Breast epithelium (tissue), 4 donors: ENCODE results near the gene GPR39. TPM values are rescaled to one million over a fixed set of nuclear protein-coding genes. Genes with fewer than 3 reads are reported as not detected.

ENCODE experiments used
- DNase-seq, 2 donors: peaks; one replicate each; pipeline ENCODE4 v3.0.0-alpha.2; 2019; ENCODE audit warnings: low spot score in 2 of 2
- H3K27ac ChIP-seq, 2 donors: fragments of 200-600 bp; sonication (generic) in 1 of 2; one replicate each; pipeline ENCODE4 v1.5.1; 2016 to 2019; ENCODE audit warnings: mild to moderate bottlenecking in 1 of 2
- H3K27me3 ChIP-seq, 2 donors: fragments of 200-600 bp; sonication (generic) in 1 of 2; one replicate each; pipeline versions ENCODE4 v1.5.1 to v1.6.0; 2017 to 2019; ENCODE audit warnings: control low read depth in 1 of 2, mild to moderate bottlenecking in 1 of 2
- H3K36me3 ChIP-seq: fragments of 200-600 bp; one replicate; pipeline ENCODE4 v1.5.1; 2019
- H3K4me1 ChIP-seq, 2 donors: fragments of 200-600 bp; sonication (generic); one replicate each; pipeline ENCODE4 v1.5.1; 2016 to 2019; ENCODE audit warnings: control low read depth in 1 of 2
- H3K4me3 ChIP-seq, 3 donors: fragments of 200-600 bp; sonication (generic); 1 replicate in 2 of 3; 2 replicates in 1 of 3; pipeline ENCODE4 v1.5.1; 2016 to 2019; ENCODE audit warnings: mild to moderate bottlenecking in 3 of 3, moderate library complexity in 2 of 3
- H3K9me3 ChIP-seq, 2 donors: fragments of 200-600 bp; sonication (generic) in 1 of 2; one replicate each; pipeline ENCODE4 v1.5.1; 2016 to 2019; ENCODE audit warnings: control low read depth in 1 of 2
- POLR2A ChIP-seq: fragments of 450-650 bp; IDR thresholded peaks from one replicate; pipeline ENCODE4 v1.6.1; 2016; ENCODE audit warnings: antibody characterized with exemption, mild to moderate bottlenecking, moderate library complexity
- POLR2AphosphoS5 ChIP-seq, 3 donors: sonication (generic); formaldehyde crosslinking; IDR thresholded peaks; one replicate each; pipeline ENCODE4 v1.6.1; 2017; ENCODE audit warnings: antibody characterized with exemption in 3 of 3
- intact Hi-C: fragments of 100-400 bp; cut with DNase I; formaldehyde crosslinking; loops from one replicate; pipeline ENCODE4 v1.15.1; 2023; ENCODE audit warnings: low total_unique reads
- total RNA-seq, 3 donors: library from RNA; depleted of rRNA; stranded (reverse); fragments of >200 nt; gene quantifications; one replicate each; pipeline ENCODE4 v1.1.0, GENCODE V29; 2016
- TF ChIP-seq, protein P1 (sequence below), 3 donors: fragments of 450-650 bp; IDR thresholded peaks; one replicate each; pipeline ENCODE4 v1.5.1; 2016 to 2017; ENCODE audit warnings: antibody characterized with exemption in 3 of 3, mild to moderate bottlenecking in 3 of 3, moderate library complexity in 3 of 3

GPR39 gene
- total RNA-seq, 3 donors from 2014 or later: 0.16 to 10.4 (median 8.2) TPM

DNA sequence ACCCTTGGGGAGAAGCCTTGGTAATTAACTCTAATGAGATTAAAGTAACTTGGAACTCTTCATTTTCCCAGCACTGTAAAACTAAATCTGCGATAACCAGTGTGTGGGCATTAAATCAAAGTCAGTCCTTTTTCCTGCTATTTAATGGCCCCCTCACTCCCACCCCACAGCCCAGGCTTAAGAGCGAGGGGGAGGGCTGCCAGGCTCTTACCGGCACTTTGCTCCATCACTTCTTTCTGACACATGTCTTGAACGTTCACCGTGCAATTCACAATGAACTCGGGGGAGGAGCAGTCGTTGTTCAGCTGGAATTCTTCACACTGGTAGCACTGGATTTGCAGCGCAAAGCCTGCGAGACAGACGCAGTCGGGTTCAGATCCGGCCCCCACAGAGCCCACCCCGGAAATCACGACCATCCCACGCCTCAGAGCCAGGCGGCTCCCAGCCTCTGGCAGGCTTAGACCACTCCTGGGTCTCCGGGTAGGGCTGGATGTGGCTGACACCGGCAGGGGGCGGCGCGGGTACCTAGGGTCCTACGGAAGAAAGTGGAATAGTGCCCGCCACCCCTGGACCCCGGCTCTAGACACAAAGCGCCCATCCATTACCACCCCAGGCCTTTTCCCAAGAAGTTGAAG lies 251.7 kb downstream of the GPR39 start:
- Histone ChIP-seq H3K36me3 (no peaks in the 10 kb centered on the region), H3K27me3 (peaks cover 3 to 21% of the 10 kb centered on the region in 2 donors), H3K4me1 (peaks cover 0 to 11% of the 10 kb centered on the region in 2 donors), H3K4me3 (peak overlapping the region in 2 of 3 donors; percentile 54 to 69), H3K9me3 (no peaks in the 10 kb centered on the region), H3K27ac (no peak overlapping the region)
- intact Hi-C loops: no loop called here
- DNase-seq: no peak
- no peak for TF ChIP-seq POLR2A
- TF ChIP-seq, protein P1, sequence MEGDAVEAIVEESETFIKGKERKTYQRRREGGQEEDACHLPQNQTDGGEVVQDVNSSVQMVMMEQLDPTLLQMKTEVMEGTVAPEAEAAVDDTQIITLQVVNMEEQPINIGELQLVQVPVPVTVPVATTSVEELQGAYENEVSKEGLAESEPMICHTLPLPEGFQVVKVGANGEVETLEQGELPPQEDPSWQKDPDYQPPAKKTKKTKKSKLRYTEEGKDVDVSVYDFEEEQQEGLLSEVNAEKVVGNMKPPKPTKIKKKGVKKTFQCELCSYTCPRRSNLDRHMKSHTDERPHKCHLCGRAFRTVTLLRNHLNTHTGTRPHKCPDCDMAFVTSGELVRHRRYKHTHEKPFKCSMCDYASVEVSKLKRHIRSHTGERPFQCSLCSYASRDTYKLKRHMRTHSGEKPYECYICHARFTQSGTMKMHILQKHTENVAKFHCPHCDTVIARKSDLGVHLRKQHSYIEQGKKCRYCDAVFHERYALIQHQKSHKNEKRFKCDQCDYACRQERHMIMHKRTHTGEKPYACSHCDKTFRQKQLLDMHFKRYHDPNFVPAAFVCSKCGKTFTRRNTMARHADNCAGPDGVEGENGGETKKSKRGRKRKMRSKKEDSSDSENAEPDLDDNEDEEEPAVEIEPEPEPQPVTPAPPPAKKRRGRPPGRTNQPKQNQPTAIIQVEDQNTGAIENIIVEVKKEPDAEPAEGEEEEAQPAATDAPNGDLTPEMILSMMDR (IDR thresholded peaks at IDR 0.05): no peak
- TF ChIP-seq POLR2AphosphoS5 (IDR thresholded peaks at IDR 0.05): no peak

DNA sequence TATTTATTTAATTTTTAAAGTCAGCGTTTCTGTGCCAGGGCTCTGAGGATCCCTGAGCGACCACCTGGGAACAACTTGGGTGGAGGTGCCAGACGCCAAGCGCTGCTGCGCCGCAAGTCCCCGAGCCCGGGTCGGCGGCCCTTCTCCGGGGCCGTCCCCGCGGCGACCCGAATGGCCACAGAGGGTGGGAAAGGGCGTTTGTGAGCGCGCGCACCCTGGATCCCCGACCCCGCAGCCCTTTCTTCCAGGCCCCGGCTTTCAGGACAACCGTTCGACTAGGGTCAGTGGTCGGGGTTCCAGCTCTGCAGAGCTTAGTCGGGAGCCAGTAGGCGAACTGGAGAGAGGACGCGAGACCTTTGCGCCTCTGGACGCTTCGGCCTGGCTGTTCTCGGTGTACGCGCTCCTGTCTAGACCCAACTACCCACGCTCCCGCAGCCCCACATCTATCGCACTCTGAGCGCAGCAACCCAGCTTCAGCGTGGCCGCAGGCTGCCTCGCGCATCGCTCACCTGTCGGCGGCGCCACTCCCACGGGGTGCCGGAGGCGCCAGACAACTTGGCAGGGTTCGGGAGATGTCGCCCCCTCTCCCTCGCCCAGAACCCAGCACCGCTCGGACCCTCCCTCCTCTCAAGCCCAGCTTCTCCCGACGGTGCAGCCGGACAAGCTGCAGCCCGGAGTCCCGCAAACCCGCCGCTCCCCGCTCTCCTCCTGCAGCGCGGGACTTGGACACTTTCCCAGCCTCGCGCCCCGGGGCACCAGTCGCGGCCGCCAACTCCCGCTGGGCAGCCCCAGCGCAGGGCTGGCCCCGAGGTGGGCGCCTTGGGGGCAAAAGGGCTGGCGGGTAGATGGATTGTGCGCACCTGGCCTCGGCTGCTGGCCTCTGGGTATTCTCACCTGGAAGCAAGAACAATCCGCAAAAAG lies 252.6 kb downstream of the GPR39 start:
- intact Hi-C loops: no loop called here
- no peak overlapping the region for H3K27ac ChIP-seq
- TF ChIP-seq, protein P1 (IDR thresholded peaks at IDR 0.05): no peak
- TF ChIP-seq POLR2A (no peak), POLR2AphosphoS5 (IDR thresholded peaks at IDR 0.05) (no peak)
- H3K4me3 ChIP-seq: peak overlapping the region; percentile 36 to 69 (median 54)
- no peak for DNase-seq
- H3K36me3 ChIP-seq: no peaks in the 10 kb centered on the region
- H3K4me1 ChIP-seq: peaks cover 0 to 11% of the 10 kb centered on the region in 2 donors
- no peaks in the 10 kb centered on the region for H3K9me3 ChIP-seq
- H3K27me3 ChIP-seq: peaks cover 3 to 21% of the 10 kb centered on the region in 2 donors

GRCh38 chr2:132669908-132670495 lies 253.4 kb downstream of the GPR39 start, which contains the start of gene LYPD1:
Gene LYPD1 (minus strand): TSS chr2:132670205. CDS start chr2:132669932, 273 bp downstream.
- intact Hi-C loops: no loop called here
- Histone ChIP-seq H3K36me3 (no peaks in the 10 kb centered on the region), H3K27me3 (peaks cover 3 to 21% of the 10 kb centered on the region in 2 donors), H3K4me1 (peaks cover 0 to 11% of the 10 kb centered on the region in 2 donors), H3K4me3 (peak within 1 kb of the TSS; percentile 36 to 69 (median 54)), H3K9me3 (no peaks in the 10 kb centered on the region), H3K27ac (no peak within 1 kb of the TSS)
- TF ChIP-seq POLR2A (no peak), POLR2AphosphoS5 (IDR thresholded peaks at IDR 0.05) (no peak)
- TF ChIP-seq, protein P1 (IDR thresholded peaks at IDR 0.05): no peak
- DNase-seq: no peak

DNA sequence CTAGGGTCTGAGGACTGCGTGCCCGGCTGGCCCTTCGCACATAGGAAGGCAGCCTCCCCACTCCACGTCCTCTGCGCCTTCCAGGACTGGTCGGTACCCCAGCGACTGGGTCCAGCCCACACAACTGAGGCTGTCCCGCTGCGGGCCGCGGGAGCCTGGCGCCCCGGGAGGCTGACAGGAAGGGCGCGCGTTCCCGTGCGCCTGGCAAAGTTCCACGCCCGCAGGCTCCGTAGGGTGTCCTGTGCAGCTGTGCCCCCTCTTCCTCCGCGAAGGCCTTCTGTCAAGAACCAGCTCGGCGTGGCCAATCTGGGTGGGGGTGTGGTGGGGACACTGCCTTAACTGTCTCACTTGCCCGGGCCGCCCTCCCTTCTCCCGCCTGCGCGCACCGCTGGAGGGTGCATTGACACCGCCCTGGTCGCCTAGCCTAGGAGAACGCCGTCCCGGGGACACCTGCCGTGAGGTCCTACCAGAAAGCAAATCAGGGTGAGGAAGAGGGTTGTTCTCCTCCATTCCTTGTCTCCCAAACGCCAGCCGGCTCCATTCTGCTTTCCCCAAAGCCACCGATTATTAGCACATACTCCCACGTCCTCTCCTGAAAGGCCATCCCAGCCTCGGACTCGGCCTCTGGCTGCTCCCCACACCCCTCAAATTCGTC lies 254.0 kb downstream of the GPR39 start:
- Histone ChIP-seq H3K27me3 (peaks cover 3 to 21% of the 10 kb centered on the region in 2 donors), H3K27ac (no peak overlapping the region), H3K36me3 (no peaks in the 10 kb centered on the region), H3K9me3 (no peaks in the 10 kb centered on the region), H3K4me1 (peaks cover 0 to 11% of the 10 kb centered on the region in 2 donors), H3K4me3 (peak overlapping the region; percentile 36 to 69 (median 54))
- intact Hi-C loops: no loop called here
- no peak for DNase-seq
- TF ChIP-seq, protein P1 (IDR thresholded peaks at IDR 0.05): no peak
- TF ChIP-seq POLR2AphosphoS5 (IDR thresholded peaks at IDR 0.05) (no peak), POLR2A (no peak)
